OCI-LY7 (cell line): ENCODE data around the gene CYP4F11.

Source experiments
- EZH2phosphoT487 ChIP-seq: fragments of 200-600 bp; sonication (generic); IDR thresholded peaks from 2 replicates; pipeline ENCODE4 v1.6.1; 2018; ENCODE audit warnings: low read depth, borderline replicate concordance, mild to moderate bottlenecking, mixed run types, antibody characterized with exemption, low read length, moderate library complexity, mixed read lengths
- TF ChIP-seq, protein P1 (sequence below): fragments of 200-600 bp; sonication (generic); conservative IDR thresholded peaks from 2 replicates; pipeline ENCODE4 v1.5.1; 2014; ENCODE audit warnings: mild to moderate bottlenecking, antibody characterized with exemption, low read length, moderate library complexity, mixed read lengths

DNA sequence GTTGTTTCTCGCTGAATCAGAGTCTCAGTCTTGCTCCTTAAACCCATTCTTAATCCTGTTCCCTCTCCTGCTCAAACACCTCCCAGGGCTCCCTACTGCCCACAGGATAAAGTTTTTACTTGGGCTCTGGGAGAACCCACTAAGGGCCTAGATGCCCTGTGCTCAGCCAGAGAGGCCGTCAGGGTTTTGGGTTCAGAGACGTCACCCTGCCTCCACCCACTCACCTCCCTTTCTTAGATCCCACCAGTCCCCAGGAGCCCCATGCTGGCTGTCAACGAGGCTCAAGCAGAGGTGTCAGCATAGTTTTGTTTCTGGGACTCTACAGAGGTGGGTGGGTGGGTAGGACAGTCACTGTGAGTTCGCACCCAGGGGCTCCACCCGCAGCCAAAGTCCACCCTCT is 20.9 kb downstream of the CYP4F11 start:
- TF ChIP-seq, protein P1, sequence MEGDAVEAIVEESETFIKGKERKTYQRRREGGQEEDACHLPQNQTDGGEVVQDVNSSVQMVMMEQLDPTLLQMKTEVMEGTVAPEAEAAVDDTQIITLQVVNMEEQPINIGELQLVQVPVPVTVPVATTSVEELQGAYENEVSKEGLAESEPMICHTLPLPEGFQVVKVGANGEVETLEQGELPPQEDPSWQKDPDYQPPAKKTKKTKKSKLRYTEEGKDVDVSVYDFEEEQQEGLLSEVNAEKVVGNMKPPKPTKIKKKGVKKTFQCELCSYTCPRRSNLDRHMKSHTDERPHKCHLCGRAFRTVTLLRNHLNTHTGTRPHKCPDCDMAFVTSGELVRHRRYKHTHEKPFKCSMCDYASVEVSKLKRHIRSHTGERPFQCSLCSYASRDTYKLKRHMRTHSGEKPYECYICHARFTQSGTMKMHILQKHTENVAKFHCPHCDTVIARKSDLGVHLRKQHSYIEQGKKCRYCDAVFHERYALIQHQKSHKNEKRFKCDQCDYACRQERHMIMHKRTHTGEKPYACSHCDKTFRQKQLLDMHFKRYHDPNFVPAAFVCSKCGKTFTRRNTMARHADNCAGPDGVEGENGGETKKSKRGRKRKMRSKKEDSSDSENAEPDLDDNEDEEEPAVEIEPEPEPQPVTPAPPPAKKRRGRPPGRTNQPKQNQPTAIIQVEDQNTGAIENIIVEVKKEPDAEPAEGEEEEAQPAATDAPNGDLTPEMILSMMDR: no peak
- TF ChIP-seq EZH2phosphoT487: no peak
